Immature natural killer cell (primary cell): ENCODE results near the gene DLX1. TPM values are rescaled to one million over a fixed set of nuclear protein-coding genes. Genes with fewer than 3 reads are reported as not detected.
"Not testable (repeated sequence)": the region's sequence is repeated elsewhere in the genome, so short reads cannot be mapped to it uniquely, and the experiment has no call there.

Source experiments
- DNase-seq, 3 donors: peaks; one replicate each; pipeline ENCODE4 v3.0.0; 2022; ENCODE audit warnings: mixed read lengths in 1 of 3
- H3K27ac Mint-ChIP-seq, 6 donors: one replicate each; pipeline ENCODE4 v1.8.0; 2020; ENCODE audit warnings: mixed read lengths in 6 of 6, mild to moderate bottlenecking in 5 of 6, inconsistent platforms in 4 of 6, moderate library complexity in 3 of 6
- H3K27me3 Mint-ChIP-seq, 3 donors: one replicate each; pipeline ENCODE4 v1.8.0; 2020 to 2021; ENCODE audit warnings: low read depth in 3 of 3, mild to moderate bottlenecking in 3 of 3, mixed read lengths in 3 of 3, moderate library complexity in 3 of 3, inconsistent platforms in 1 of 3
- H3K36me3 Mint-ChIP-seq, 3 donors: one replicate each; pipeline ENCODE4 v1.8.0; 2020; ENCODE audit warnings: mixed read lengths in 3 of 3, inconsistent platforms in 2 of 3, mild to moderate bottlenecking in 2 of 3
- H3K4me1 Mint-ChIP-seq, 2 donors: one replicate each; pipeline ENCODE4 v1.8.0; 2020; ENCODE audit warnings: inconsistent platforms in 2 of 2, mild to moderate bottlenecking in 2 of 2, mixed read lengths in 2 of 2, moderate library complexity in 1 of 2
- H3K4me3 Mint-ChIP-seq, 5 donors: one replicate each; pipeline ENCODE4 v1.8.0; 2020; ENCODE audit warnings: mild to moderate bottlenecking in 5 of 5, mixed read lengths in 5 of 5, inconsistent platforms in 3 of 5, moderate library complexity in 3 of 5
- H3K9me3 Mint-ChIP-seq, 6 donors: one replicate each; pipeline ENCODE4 v1.8.0; 2020; ENCODE audit warnings: mild to moderate bottlenecking in 6 of 6, mixed read lengths in 6 of 6, inconsistent platforms in 4 of 6, moderate library complexity in 3 of 6
- polyA plus RNA-seq, 3 donors: library from polyadenylated mRNA; unstranded; fragments of 300-500 nt; fragmentation: Illumina TruSeq; gene quantifications; one replicate each; pipeline ENCODE4 v1.2.3, GENCODE V29; 2021

The DLX1 gene
- polyA plus RNA-seq, 3 donors from 2014 or later: not detected

DNA sequence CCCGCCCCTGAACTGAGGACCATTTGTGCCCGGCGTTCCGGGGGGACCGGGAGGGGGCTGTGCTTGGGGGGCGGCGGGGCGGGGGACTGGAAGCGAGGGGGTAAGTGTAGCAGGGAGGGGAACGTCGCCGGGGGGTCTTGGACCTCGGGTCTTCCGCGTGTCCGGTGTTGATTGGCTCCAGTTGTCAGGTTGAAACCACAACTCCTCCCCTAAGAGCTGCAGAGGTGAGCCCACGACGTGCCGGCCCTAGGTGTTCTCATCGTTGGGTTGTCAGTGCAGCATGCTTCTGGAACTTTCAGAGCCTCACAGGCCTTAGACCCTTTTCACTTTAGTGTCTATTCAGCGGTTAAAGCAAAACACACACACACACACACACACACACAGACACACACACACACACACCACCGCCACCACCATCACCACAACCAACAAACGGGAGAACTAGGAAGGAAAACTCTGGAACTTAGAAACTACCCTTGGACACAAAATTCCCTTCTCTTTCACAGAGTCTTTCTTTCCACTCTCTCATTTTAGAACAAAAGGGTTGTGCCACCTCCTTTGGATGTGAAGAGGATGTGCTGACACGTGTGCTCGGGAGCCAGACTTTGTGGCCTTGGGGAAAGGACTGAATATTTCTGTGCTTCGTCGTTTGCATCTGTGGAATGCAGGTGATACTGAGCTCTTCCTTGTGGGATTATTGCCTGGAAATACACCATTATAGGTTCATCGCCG, 24.1 kb downstream of the DLX1 start:
- no peaks in the 10 kb centered on the region for H3K9me3 Mint-ChIP-seq
- no peaks in the 10 kb centered on the region for H3K36me3 Mint-ChIP-seq
- no peak for DNase-seq
- H3K4me1 Mint-ChIP-seq: peaks cover 20 to 29% of the 10 kb centered on the region in 2 donors
- peaks cover 16 to 57% (median 46%) of the 10 kb centered on the region in 3 donors for H3K27me3 Mint-ChIP-seq
- H3K27ac Mint-ChIP-seq: peak overlapping the region in 1 of 6 donors; percentile 49
- peak overlapping the region in 1 of 5 donors; percentile 57 for H3K4me3 Mint-ChIP-seq

DNA sequence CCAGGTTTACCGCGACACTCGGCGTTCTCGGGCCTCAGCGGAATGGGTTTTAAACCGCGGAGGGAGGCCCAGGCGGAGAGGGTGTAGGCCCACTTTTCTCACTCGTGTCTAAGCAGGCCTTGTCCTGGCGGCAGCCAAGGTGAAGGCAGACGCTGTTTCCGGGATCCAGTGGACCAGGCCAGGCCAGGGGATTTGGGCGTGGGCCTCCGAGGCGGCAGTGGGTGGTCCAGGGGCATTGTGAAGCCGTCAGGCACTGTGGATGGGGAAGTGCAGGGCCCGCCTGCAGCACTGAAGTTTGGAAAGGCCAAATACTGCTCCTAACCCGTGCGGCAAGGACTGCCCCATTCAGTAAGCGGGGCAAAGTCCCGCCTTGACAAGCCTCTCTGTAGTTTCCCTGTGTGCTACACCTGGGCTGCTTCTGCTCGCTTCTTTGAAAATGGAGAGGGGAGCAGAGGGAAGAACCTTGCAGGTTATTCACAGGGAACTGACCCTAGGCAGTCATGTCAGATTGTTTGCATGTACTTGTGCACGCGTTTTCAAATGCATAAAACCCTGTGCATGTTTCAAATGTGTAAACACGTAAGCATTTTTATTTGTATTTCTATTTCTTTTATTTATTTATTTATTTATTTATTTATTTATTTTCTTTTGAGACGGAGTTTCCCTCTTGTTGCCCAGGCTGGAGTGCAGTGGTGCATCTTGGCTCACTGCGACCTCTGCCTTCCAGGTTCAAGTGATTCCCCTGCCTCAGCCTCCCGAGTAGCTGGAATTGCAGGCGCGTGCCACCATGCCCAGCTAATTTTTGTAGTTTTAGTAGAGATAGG, 24.9 kb downstream of the DLX1 start:
- Mint-ChIP-seq H3K4me1 (peaks cover 20 to 26% of the 10 kb centered on the region in 2 donors), H3K36me3 (no peaks in the 10 kb centered on the region), H3K4me3 (peak overlapping the region in 1 of 5 donors; percentile 57), H3K9me3 (no peaks in the 10 kb centered on the region), H3K27ac (no peak overlapping the region), H3K27me3 (peaks cover 16 to 52% (median 44%) of the 10 kb centered on the region in 3 donors)
- no peak for DNase-seq

- H3K27me3 Mint-ChIP-seq: peaks cover 5 to 31% (median 22%) of the 10 kb centered on the region in 3 donors
- no peak for DNase-seq
- no peak overlapping the region for H3K27ac Mint-ChIP-seq
- no peak overlapping the region for H3K4me3 Mint-ChIP-seq
- H3K9me3 Mint-ChIP-seq: no peaks in the 10 kb centered on the region
- peaks cover 0 to 5% of the 10 kb centered on the region in 2 donors for H3K4me1 Mint-ChIP-seq
- no peaks in the 10 kb centered on the region for H3K36me3 Mint-ChIP-seq
Observed at GRCh38 chr2:172113617-172114016, 28.3 kb downstream of the DLX1 start.

- H3K36me3 Mint-ChIP-seq, DNase-seq: not testable (repeated sequence)
- peaks cover 5 to 35% (median 24%) of the 10 kb centered on the region in 3 donors for H3K27me3 Mint-ChIP-seq
Observed at GRCh38 chr2:172114176-172114575, 28.9 kb downstream of the DLX1 start.

DNA sequence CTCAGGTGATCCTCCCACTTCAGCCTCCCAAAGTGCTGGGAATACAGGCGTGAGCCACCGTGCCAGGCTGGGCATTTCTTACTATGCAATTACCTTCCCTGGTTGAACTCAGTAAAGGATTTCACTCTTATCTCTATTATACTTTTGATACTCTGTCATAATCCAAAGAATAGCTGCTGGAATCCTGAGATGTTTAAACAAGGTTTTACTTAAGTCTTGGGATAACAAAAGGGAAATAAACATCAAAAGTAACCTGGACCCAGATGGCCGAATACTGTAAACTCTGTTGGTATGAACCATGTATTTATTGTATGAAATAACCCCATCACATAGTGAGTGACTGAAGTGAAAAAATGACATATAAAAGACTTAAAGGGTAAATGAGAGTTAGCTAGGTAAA, 29.3 kb downstream of the DLX1 start:
- Mint-ChIP-seq H3K4me1 (peaks cover 0 to 5% of the 10 kb centered on the region in 2 donors), H3K27ac (no peak overlapping the region), H3K36me3 (no peaks in the 10 kb centered on the region)

More at GRCh38 chr2:172114176-172114575, 28.9 kb downstream of the DLX1 start:
- not testable (repeated sequence) for H3K4me1 Mint-ChIP-seq, H3K27ac Mint-ChIP-seq, H3K4me3 Mint-ChIP-seq, H3K9me3 Mint-ChIP-seq

GRCh38 chr2:172116107-172116506, 30.8 kb downstream of the DLX1 start:
- no peaks in the 10 kb centered on the region for H3K4me1 Mint-ChIP-seq
- peaks cover 0 to 24% (median 13%) of the 10 kb centered on the region in 3 donors for H3K27me3 Mint-ChIP-seq
- H3K27ac Mint-ChIP-seq: no peak overlapping the region
- no peak overlapping the region for H3K4me3 Mint-ChIP-seq
- no peaks in the 10 kb centered on the region for H3K36me3 Mint-ChIP-seq
- no peak for DNase-seq
- no peaks in the 10 kb centered on the region for H3K9me3 Mint-ChIP-seq

More for the DNA sequence above, 29.3 kb downstream of the DLX1 start:
- H3K9me3 Mint-ChIP-seq: no peaks in the 10 kb centered on the region
- H3K27me3 Mint-ChIP-seq: peaks cover 4 to 31% (median 21%) of the 10 kb centered on the region in 3 donors
- no peak overlapping the region for H3K4me3 Mint-ChIP-seq
- DNase-seq: no peak

GRCh38 chr2:172119089-172119488, 33.8 kb downstream of the DLX1 start:
- Mint-ChIP-seq H3K9me3 (no peaks in the 10 kb centered on the region), H3K27ac (no peak overlapping the region), H3K4me1 (no peaks in the 10 kb centered on the region), H3K27me3 (peaks cover 0 to 19% (median 4%) of the 10 kb centered on the region in 3 donors), H3K4me3 (no peak overlapping the region), H3K36me3 (no peaks in the 10 kb centered on the region)
- no peak for DNase-seq

DNA sequence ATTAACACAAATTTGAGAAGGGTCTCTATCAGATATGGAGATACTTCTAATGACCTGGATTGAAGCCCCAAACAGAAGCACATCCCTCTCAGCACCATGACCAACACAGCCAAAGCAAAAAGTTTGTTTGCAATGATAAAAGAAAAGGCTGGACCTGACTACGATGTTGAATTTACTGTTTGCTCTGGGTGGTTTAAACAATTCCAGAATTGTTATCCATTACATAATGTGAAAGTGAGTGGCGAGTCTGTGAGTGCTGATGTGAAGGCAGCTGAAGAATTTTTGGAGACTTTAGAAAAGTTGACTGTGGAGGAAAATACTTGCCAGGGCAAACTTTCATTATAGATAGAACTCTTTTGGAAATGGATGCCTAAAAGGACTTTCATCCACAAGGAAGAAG, 34.8 kb downstream of the DLX1 start:
- Mint-ChIP-seq H3K27ac (no peak overlapping the region), H3K9me3 (no peaks in the 10 kb centered on the region), H3K27me3 (peaks cover 0 to 17% (median 4%) of the 10 kb centered on the region in 3 donors), H3K4me1 (no peaks in the 10 kb centered on the region), H3K4me3 (no peak overlapping the region), H3K36me3 (no peaks in the 10 kb centered on the region)
- no peak for DNase-seq

DNA sequence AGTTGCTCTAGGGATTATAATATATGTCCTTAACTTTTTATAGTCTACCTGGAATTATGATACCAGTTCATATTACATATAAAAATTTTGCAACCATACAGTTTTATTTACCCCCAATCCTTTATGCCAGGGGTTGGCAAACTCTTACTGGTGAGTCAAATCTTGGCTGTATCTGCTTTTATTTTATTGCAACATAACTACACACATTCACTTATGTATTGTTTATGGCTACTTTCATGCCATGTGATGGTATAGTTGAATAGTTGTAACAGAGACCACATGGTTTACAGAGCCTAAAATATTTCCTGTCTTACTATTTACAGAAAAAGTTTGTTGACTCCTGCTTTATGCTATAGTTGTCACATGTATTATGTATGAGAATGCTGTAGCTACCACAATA, 43.2 kb downstream of the DLX1 start:
- H3K4me3 Mint-ChIP-seq: no peak overlapping the region

GRCh38 chr2:172129404-172129803, 44.1 kb downstream of the DLX1 start:
- H3K27me3 Mint-ChIP-seq: peaks cover 0 to 10% (median 4%) of the 10 kb centered on the region in 3 donors
- no peak overlapping the region for H3K27ac Mint-ChIP-seq
- H3K36me3 Mint-ChIP-seq: no peaks in the 10 kb centered on the region
- H3K4me1 Mint-ChIP-seq: no peaks in the 10 kb centered on the region
- no peak for DNase-seq
- H3K9me3 Mint-ChIP-seq: no peaks in the 10 kb centered on the region
- no peak overlapping the region for H3K4me3 Mint-ChIP-seq

More for the DNA sequence above, 43.2 kb downstream of the DLX1 start:
- no peak overlapping the region for H3K27ac Mint-ChIP-seq
- H3K4me1 Mint-ChIP-seq: no peaks in the 10 kb centered on the region
- no peaks in the 10 kb centered on the region for H3K36me3 Mint-ChIP-seq
- DNase-seq: no peak
- peaks cover 0 to 10% (median 3%) of the 10 kb centered on the region in 3 donors for H3K27me3 Mint-ChIP-seq
- no peaks in the 10 kb centered on the region for H3K9me3 Mint-ChIP-seq

DNA sequence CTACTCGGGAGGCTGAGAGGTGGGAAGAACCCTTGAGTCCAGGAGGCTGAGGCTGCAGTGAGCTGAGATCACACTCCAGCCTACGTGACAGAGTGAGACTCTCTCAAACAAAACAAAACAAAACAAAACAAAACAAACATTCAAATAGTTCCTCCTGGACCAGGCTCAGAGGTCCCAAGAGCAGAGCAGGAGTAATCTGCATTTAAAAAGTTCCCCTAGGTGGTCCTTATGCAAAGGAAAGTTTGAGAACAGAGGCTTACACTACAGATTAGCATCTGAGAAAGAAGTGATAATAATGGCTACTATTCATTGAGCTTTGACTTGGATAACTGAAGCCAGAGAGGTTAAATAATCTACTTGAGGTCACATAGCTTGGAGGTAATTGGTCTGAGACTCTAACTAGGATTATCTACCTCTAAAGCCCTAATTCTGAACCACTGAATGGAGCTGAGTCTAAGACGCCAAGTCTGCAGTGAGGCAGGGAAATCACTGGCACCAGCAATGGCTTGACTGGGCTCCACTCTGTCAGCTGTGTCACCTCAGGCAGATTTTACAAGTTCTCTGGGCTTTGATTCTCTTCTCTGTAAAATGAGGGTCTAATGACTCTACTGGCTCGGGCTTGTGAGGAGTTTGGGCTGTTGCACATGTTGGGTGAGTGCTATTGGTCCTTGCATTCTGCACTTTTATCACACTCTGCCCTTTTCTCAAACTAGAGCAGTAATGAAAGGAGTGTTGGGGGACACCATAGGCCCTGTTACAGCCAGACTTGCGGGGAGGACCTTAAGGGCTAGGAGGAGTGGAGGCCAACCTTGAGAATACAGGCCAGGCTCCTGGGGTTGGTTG, 46.6 kb downstream of the DLX1 start:
- Mint-ChIP-seq H3K27ac (peak overlapping the region in 1 of 6 donors; percentile 5), H3K36me3 (no peaks in the 10 kb centered on the region), H3K9me3 (no peaks in the 10 kb centered on the region), H3K27me3 (peaks cover 0 to 15% (median 4%) of the 10 kb centered on the region in 3 donors), H3K4me1 (no peaks in the 10 kb centered on the region), H3K4me3 (no peak overlapping the region)
- no peak for DNase-seq

DNA sequence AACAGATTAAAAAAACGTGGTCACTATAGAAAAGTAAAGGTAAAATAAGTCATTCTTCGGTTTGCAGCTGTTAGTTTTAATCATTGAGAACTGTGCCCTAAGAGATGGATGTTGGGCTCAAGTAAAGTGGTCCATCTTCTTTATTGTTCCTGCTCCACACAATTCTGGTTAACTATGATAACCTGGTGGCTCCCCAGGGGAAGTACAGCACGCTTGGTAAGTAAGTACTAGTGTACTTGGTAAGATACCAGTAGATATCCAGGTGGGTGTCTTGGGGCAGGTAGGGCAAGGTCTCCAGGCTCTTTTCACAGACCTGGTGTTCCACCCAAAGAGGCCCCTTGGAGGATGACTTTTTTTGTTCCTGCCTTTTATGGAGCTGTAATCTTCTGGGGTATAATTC, 49.0 kb downstream of the DLX1 start:
- H3K9me3 Mint-ChIP-seq: no peaks in the 10 kb centered on the region
- peaks cover 0 to 15% (median 3%) of the 10 kb centered on the region in 3 donors for H3K27me3 Mint-ChIP-seq
- no peaks in the 10 kb centered on the region for H3K36me3 Mint-ChIP-seq
- H3K4me1 Mint-ChIP-seq: no peaks in the 10 kb centered on the region
- no peak for DNase-seq
- no peak overlapping the region for H3K27ac Mint-ChIP-seq
- no peak overlapping the region for H3K4me3 Mint-ChIP-seq

DNA sequence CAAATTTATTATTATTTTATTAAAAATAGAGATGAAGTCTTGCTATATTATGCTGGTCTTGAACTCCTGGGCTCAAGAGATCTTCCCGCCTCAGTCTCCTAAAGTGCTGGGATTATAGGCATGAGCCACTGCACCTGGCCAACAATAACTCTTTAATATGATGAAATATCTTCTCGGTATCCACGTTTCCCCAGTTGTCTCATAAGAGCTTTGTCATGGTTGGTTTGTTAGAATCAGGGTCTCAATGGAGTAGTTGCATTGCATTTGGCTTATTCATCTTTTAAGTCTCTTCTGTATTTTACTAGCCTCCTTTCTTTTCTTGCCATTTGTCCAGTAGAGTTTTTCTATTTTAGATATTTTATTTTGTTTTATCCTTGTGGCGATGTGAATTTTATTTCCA, 50.1 kb downstream of the DLX1 start:
- no peak for DNase-seq
- Mint-ChIP-seq H3K4me3 (no peak overlapping the region), H3K27ac (no peak overlapping the region), H3K36me3 (no peaks in the 10 kb centered on the region), H3K4me1 (no peaks in the 10 kb centered on the region), H3K9me3 (no peaks in the 10 kb centered on the region), H3K27me3 (peaks cover 0 to 13% (median 3%) of the 10 kb centered on the region in 3 donors)
